K562 (cell line): Measurements from ENCODE around the gene PRR35. TPM values are rescaled to one million over a fixed set of nuclear protein-coding genes. Genes with fewer than 3 reads are reported as not detected.

ENCODE experiments used
- CREB1 ChIP-seq, 2 experiments: sonication (generic) in 1 of 2; formaldehyde crosslinking in 1 of 2; IDR thresholded peaks; 2 replicates each; pipeline versions ENCODE4 v1.6.1 to v1.8.0; 2012 to 2022; ENCODE audit warnings: inconsistent platforms in 1 of 2, mild to moderate bottlenecking in 1 of 2, missing genetic modification reagents in 1 of 2, moderate library complexity in 1 of 2
- FOXJ3 ChIP-seq: sonication (generic); formaldehyde crosslinking; IDR thresholded peaks from 2 replicates; pipeline ENCODE4 v1.4.0; 2020; ENCODE audit warnings: mild to moderate bottlenecking, missing genetic modification reagents
- JUND ChIP-seq, 2 experiments: IDR thresholded peaks; 2 replicates in 1 of 2; 3 replicates in 1 of 2; pipeline ENCODE4 v1.6.1; 2011; ENCODE audit warnings: borderline replicate concordance in 2 of 2, low read depth in 2 of 2, low read length in 2 of 2, improper control_type of control experiment in 1 of 2, missing biosample characterization in 1 of 2, missing genetic modification characterization in 1 of 2, missing genetic modification reagents in 1 of 2
- MTA3 ChIP-seq: fragments of 450-650 bp; formaldehyde crosslinking; IDR thresholded peaks from 2 replicates; pipeline ENCODE4 v1.6.1; 2017; ENCODE audit warnings: mild to moderate bottlenecking, borderline replicate concordance
- NCOA4 ChIP-seq: fragments of 450-650 bp; IDR thresholded peaks from 2 replicates; pipeline ENCODE4 v1.6.1; 2018; ENCODE audit warnings: mild to moderate bottlenecking; ENCODE audit not compliant: partially characterized antibody
- NCOR1 ChIP-seq: fragments of 450-650 bp; IDR thresholded peaks from 2 replicates; pipeline ENCODE4 v1.6.1; 2016; ENCODE audit warnings: mild to moderate bottlenecking, moderate library complexity
- NFXL1 ChIP-seq: fragments of 450-650 bp; formaldehyde crosslinking; IDR thresholded peaks from 2 replicates; pipeline ENCODE4 v1.4.0; 2021; ENCODE audit warnings: mild to moderate bottlenecking
- PHB2 ChIP-seq: fragments of 450-650 bp; IDR thresholded peaks from 2 replicates; pipeline ENCODE4 v1.6.1; 2017; ENCODE audit warnings: low read depth
- POLR2H ChIP-seq: IDR thresholded peaks from 2 replicates; pipeline ENCODE4 v1.6.1; 2016; ENCODE audit warnings: missing genetic modification characterization, low read depth, mild to moderate bottlenecking, control low read depth, missing compliant biosample characterization, moderate library complexity
- POLR3A ChIP-seq: IDR thresholded peaks from 2 replicates; pipeline ENCODE4 v1.6.1; 2011; ENCODE audit warnings: borderline replicate concordance, mild to moderate bottlenecking, moderate library complexity; ENCODE audit not compliant: insufficient read length, insufficient read depth; ENCODE audit errors: extremely low read depth
- SMARCB1 ChIP-seq: IDR thresholded peaks from 2 replicates; pipeline ENCODE4 v1.6.1; 2011; ENCODE audit warnings: improper control_type of control experiment, low read depth; ENCODE audit not compliant: insufficient read length
- TARDBP ChIP-seq: fragments of 450-650 bp; IDR thresholded peaks from 2 replicates; pipeline ENCODE4 v1.6.1; 2016
- ZNF124 ChIP-seq: sonication (generic); formaldehyde crosslinking; IDR thresholded peaks from 2 replicates; pipeline ENCODE4 v1.8.1; 2022; ENCODE audit warnings: missing genetic modification reagents
- ZNF174 ChIP-seq: fragments of 250-450 bp; sonication (Bioruptor Pico); IDR thresholded peaks from 2 replicates; pipeline ENCODE4 v1.4.0; 2020; ENCODE audit warnings: mild to moderate bottlenecking
- ZNF668 ChIP-seq: fragments of 250-450 bp; sonication (Bioruptor Pico); IDR thresholded peaks from 2 replicates; pipeline ENCODE4 v1.8.0; 2022; ENCODE audit warnings: mild to moderate bottlenecking, inconsistent platforms
- polyA plus RNA-seq, 8 experiments: library from polyadenylated mRNA; depleted of rRNA in 4 of 8; stranded (reverse) in 5 of 8; unstranded in 3 of 8; fragments of >200 nt; fragmentation: Nextera tagmentation in 2 of 8; fragmentation: Illumina TruSeq in 1 of 8; extraction: Ambion mirVana in 2 of 8; extraction: Trizol in 1 of 8; gene quantifications; 2 replicates each; pipeline versions ENCODE4 v1.2.1 to v1.2.3, GENCODE V29; 2011 to 2014; ENCODE audit warnings: inconsistent platforms in 1 of 8, missing spikeins in 1 of 8
- total RNA-seq, 7 experiments: library from RNA; depleted of rRNA in 6 of 7; stranded (reverse); fragments of >200 nt in 6 of 7; fragmentation: Illumina TruSeq in 2 of 7; extraction: Trizol in 2 of 7; gene quantifications; 2 replicates each; pipeline versions ENCODE4 v1.2.1 to v1.2.3, GENCODE V29; 2011 to 2021; ENCODE audit warnings: low replicate concordance in 1 of 7
- TF ChIP-seq, protein P1 (sequence below): fragments of 200-800 bp; sonication (Bioruptor generic); IDR thresholded peaks from 2 replicates; pipeline ENCODE4 v1.6.1; 2017; ENCODE audit warnings: missing genetic modification characterization, missing compliant biosample characterization
- TF ChIP-seq, protein P2 (sequence below): fragments of 250-450 bp; sonication (Bioruptor Pico); IDR thresholded peaks from 2 replicates; pipeline ENCODE4 v1.5.0; 2021; ENCODE audit warnings: mild to moderate bottlenecking, borderline replicate concordance
- TF ChIP-seq, protein P3 (sequence below): fragments of 250-450 bp; sonication (Bioruptor Pico); IDR thresholded peaks from 2 replicates; pipeline ENCODE4 v1.4.0; 2020; ENCODE audit warnings: borderline replicate concordance
- TF ChIP-seq, protein P4 (sequence below): sonication (generic); formaldehyde crosslinking; IDR thresholded peaks from 2 replicates; pipeline ENCODE4 v1.8.0; 2023; ENCODE audit warnings: mild to moderate bottlenecking, missing genetic modification reagents

Gene PRR35
- total and polyA plus RNA-seq, 9 of the 15 experiments (the other 6 are each of a cell fraction or from before 2014, with no cell fraction given): 0.17 to 0.45 (median 0.21) TPM; not detected in 5

DNA sequence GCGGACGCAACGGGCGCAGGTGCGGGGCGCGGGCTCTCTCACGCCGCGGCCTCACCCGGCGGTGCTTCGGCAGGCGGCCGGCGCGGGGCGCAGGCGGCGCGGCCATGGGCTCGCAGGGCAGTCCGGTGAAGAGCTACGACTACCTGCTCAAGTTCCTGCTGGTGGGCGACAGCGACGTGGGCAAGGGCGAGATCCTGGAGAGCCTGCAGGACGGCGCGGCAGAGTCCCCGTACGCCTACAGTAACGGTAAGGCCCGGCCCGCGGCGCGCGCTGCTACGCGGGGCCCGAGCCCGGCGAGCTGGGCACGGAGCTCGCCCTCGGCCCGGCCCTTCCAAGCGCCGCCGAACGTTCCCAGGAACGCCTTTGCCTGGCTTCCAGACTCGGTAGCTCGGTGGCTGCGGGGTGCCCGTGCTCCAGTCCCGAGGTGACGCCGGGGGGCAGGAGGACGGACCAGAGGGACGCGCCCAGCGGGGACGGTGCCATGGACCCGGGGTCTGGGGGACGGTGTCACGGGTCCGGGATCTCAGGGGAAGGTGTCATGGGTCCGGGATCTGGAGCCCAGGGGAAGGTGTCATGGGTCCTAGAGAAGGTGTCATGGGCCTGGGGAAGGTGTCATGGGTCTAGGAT, 30.1 kb downstream of the PRR35 start (continued):
- no peak for TF ChIP-seq NCOA4
- TF ChIP-seq TARDBP: no peak
- no peak for TF ChIP-seq ZNF668 (CRISPR knock-in tag)
- TF ChIP-seq, protein P1, sequence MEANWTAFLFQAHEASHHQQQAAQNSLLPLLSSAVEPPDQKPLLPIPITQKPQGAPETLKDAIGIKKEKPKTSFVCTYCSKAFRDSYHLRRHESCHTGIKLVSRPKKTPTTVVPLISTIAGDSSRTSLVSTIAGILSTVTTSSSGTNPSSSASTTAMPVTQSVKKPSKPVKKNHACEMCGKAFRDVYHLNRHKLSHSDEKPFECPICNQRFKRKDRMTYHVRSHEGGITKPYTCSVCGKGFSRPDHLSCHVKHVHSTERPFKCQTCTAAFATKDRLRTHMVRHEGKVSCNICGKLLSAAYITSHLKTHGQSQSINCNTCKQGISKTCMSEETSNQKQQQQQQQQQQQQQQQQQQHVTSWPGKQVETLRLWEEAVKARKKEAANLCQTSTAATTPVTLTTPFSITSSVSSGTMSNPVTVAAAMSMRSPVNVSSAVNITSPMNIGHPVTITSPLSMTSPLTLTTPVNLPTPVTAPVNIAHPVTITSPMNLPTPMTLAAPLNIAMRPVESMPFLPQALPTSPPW (CRISPR knock-in tag): no peak
- no peak for TF ChIP-seq ZNF174
- TF ChIP-seq POLR2H (tag): no peak
- TF ChIP-seq ZNF124 (CRISPR knock-in tag): no peak
- TF ChIP-seq FOXJ3: no peak
- peak; percentile 54; the same call in 1 of the 2 replicates for TF ChIP-seq MTA3
- no peak for TF ChIP-seq CREB1 (IDR thresholded peaks at IDR 0.05)
- no peak for TF ChIP-seq CREB1 (CRISPR knock-in tag; IDR thresholded peaks at IDR 0.05)
- TF ChIP-seq POLR3A: no peak
- no peak for TF ChIP-seq NCOR1
- no peak for TF ChIP-seq JUND (IDR thresholded peaks at IDR 0.05; ENCODE audit: borderline replicate concordance, low read depth, low read length)
- no peak for TF ChIP-seq JUND (tag; IDR thresholded peaks at IDR 0.05; ENCODE audit: borderline replicate concordance, low read depth, low read length)
- TF ChIP-seq NFXL1 (CRISPR knock-in tag): no peak
- TF ChIP-seq, protein P2, sequence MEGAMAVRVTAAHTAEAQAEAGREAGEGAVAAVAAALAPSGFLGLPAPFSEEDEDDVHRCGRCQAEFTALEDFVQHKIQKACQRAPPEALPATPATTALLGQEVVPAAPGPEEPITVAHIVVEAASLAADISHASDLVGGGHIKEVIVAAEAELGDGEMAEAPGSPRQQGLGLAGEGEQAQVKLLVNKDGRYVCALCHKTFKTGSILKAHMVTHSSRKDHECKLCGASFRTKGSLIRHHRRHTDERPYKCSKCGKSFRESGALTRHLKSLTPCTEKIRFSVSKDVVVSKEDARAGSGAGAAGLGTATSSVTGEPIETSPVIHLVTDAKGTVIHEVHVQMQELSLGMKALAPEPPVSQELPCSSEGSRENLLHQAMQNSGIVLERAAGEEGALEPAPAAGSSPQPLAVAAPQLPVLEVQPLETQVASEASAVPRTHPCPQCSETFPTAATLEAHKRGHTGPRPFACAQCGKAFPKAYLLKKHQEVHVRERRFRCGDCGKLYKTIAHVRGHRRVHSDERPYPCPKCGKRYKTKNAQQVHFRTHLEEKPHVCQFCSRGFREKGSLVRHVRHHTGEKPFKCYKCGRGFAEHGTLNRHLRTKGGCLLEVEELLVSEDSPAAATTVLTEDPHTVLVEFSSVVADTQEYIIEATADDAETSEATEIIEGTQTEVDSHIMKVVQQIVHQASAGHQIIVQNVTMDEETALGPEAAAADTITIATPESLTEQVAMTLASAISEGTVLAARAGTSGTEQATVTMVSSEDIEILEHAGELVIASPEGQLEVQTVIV: no peak
- TF ChIP-seq, protein P3, sequence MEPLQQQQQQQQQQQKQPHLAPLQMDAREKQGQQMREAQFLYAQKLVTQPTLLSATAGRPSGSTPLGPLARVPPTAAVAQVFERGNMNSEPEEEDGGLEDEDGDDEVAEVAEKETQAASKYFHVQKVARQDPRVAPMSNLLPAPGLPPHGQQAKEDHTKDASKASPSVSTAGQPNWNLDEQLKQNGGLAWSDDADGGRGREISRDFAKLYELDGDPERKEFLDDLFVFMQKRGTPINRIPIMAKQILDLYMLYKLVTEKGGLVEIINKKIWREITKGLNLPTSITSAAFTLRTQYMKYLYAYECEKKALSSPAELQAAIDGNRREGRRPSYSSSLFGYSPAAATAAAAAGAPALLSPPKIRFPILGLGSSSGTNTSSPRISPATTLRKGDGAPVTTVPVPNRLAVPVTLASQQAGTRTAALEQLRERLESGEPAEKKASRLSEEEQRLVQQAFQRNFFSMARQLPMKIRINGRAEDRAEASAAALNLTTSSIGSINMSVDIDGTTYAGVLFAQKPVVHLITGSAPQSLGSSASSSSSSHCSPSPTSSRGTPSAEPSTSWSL (CRISPR knock-in tag): peak; percentile 8; the same call in 1 of the 2 replicates
- TF ChIP-seq PHB2: no peak
- TF ChIP-seq SMARCB1: no peak
- TF ChIP-seq, protein P4, sequence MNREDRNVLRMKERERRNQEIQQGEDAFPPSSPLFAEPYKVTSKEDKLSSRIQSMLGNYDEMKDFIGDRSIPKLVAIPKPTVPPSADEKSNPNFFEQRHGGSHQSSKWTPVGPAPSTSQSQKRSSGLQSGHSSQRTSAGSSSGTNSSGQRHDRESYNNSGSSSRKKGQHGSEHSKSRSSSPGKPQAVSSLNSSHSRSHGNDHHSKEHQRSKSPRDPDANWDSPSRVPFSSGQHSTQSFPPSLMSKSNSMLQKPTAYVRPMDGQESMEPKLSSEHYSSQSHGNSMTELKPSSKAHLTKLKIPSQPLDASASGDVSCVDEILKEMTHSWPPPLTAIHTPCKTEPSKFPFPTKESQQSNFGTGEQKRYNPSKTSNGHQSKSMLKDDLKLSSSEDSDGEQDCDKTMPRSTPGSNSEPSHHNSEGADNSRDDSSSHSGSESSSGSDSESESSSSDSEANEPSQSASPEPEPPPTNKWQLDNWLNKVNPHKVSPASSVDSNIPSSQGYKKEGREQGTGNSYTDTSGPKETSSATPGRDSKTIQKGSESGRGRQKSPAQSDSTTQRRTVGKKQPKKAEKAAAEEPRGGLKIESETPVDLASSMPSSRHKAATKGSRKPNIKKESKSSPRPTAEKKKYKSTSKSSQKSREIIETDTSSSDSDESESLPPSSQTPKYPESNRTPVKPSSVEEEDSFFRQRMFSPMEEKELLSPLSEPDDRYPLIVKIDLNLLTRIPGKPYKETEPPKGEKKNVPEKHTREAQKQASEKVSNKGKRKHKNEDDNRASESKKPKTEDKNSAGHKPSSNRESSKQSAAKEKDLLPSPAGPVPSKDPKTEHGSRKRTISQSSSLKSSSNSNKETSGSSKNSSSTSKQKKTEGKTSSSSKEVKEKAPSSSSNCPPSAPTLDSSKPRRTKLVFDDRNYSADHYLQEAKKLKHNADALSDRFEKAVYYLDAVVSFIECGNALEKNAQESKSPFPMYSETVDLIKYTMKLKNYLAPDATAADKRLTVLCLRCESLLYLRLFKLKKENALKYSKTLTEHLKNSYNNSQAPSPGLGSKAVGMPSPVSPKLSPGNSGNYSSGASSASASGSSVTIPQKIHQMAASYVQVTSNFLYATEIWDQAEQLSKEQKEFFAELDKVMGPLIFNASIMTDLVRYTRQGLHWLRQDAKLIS (CRISPR knock-in tag): no peak
